NCI-H2196 treated with DMSO at 0.1 percent for 48 hours (cell line): ENCODE measurements around the gene FGD5.

Experiments used
- DNase-seq: peaks from one replicate; lab custom pipeline; 2025; ENCODE audit not compliant: unreplicated experiment; lab: John Stamatoyannopoulos, UW

Gene FGD5

GRCh38 chr3:14826069-14826468 is 7.3 kb downstream of the FGD5 start:
- DNase-seq: no peak

DNA sequence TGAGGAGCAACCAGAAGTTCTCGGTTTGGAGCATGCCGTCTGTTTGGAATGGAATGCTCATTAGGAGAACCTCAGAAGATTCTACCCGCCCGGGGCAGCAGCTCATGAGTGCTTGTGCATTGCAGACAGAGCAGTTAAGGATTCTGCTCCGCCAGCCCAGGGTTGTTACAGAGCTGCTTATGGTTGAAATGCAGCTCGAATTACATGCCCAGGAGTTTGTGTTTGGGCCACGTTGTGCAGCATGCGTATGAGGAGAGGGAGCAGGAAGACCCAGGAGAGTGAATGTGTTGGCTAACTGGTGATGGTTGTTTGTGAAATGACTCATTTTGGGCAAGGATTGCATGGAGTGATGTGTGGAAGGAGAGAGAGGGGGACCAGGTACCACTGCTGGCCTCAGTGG is 9.0 kb downstream of the FGD5 start:
- DNase-seq: no peak

DNA sequence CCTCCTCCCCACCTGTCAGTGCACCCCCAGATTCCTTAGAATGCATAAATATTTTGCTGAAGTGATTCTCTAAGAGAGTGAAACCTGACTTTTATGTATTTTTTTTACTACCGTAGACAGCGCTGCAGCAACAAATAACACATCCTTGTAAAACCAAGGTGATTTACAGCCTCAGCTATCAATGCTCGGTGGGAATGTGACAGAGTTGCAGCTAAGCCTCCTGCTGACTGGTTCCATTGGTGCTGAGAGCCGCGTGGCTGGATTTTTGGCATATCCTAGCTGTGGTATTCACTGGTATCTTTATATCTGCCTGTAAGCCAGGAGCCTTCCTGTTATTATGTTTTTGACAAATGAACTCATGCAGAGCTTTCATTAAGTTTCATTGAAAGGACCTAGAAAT is 11.0 kb downstream of the FGD5 start:
- DNase-seq: no peak

DNA sequence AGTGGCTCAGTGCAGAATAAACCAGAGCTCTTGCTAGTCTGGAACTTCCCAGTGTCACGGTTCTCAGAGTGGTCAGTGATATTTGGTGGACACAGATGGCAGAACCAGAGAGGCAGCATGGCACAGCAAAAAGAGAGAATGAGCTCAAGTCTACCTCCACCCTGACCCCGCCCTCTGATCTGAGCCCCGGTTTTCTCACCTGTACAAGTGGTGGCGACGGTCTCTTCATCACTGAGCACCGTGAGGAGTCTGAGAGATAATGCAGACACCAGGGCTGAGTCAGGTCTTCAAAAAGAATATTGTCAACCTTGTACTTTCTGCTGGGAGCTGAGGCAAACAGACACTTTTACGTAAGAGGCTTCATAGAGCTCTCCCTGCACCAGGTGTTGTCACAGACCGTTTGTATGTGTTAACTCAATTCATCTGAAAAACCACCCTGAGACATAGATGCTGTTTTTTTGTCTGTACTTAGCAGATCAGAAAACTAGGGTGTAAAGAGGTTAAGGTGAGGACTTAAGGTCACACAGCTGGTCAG is 13.2 kb downstream of the FGD5 start:
- no peak for DNase-seq

DNA sequence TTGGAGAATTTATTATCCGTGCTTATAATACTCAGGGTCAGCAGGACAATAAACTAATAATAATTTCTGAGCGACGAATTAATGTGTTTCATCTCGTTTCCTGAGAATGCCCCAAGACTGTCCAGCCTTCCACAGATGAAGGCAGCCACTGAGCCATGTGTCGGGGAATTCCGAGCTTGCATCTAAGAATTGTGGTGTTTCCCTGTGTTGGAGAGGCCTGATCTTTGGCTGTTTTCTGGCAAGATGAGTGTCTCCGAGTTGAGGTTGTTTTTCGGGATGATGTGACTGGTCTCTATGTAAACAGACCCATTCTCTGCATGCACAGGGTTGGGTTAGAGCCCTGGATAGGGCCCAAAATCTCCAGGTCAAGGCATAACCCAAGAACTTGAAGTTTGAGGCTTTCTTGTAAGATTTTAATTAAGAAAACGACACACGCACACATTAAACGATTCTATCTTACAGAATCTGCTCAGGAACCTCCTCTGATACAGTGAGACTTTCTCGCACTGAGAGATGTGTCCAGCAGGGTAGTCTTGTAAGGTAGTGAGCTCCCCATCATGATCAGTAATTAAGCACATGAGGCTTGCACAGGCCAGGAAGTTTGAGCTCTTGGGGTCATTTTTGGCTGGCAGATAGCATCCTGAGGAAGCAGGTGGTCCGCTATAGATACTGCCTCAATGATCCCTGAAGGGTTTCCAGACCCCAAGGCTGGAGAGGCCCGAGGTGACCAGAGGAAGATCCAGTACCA is 14.4 kb downstream of the FGD5 start:
- no peak for DNase-seq

- DNase-seq: no peak
These were observed 15.4 kb downstream of the FGD5 start for GRCh38 chr3:14834121-14834520.

DNA sequence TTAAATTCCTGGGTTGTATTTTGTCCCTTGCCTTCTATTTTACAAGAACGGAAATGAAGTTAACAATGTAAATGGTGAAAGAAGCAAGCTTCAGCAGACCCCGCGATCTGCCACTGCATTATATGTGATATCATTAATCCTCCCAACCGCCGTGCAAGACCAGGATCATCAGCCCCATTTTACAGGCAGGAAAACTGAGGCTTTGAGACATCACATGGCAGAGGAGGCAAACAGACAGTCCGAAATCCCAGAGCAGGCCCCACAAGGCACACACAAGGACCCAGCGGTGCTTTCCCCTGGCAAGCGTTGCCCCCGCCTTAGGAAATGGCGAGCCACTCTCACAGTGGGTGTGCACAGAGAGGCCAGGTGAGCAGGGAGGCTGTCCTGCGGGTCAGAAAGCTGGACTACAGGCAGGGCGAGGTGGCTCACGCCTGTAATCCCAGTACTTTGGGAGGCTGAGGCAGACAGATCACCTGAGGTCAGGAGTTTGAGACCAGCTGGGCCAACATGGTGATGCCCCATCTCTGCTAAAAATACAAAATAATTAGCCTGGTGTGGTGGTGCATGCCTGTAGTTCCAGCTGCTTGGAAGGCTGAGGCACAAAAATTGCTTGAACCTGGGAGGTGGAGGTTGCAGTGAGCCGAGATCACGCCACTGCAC is 16.2 kb downstream of the FGD5 start:
- DNase-seq: no peak

- DNase-seq: no peak
These were observed 17.3 kb downstream of the FGD5 start for GRCh38 chr3:14836049-14836468.

DNA sequence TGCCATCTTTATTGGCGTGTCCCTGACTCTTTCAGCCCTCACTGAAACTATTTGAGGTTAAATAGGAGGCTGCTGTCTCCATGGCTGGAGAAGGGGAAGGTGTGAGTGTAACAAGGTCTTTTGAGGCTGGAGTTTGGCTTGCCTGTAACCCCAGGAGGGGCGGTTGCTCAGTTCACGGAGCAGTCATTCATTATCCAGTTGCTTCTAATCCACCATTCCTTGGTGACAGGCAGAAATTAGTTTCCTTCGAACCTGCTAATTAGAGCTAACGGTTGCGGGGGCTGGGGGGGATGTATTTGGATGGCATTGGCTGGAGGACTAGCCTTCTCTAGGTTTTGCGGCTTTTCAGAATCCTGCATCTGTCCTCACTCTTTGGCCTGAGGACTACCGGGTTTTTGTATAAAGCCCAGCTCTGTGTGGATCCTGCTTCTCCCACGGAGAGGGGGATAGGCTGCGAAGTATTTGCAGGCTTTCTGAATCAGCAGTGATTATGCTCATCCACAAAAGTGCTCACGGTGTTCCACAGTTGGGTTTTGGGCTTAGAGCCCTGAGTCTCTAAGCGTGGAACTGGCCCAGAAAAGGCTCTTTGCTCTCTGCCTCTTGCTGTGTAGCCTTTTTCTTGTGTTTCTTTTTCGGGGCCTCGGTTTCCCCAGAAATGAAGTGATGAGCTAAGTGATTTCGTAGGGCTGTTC is 18.6 kb downstream of the FGD5 start:
- DNase-seq: no peak

- DNase-seq: no peak
These were observed 19.1 kb downstream of the FGD5 start for GRCh38 chr3:14837878-14838258.

DNA sequence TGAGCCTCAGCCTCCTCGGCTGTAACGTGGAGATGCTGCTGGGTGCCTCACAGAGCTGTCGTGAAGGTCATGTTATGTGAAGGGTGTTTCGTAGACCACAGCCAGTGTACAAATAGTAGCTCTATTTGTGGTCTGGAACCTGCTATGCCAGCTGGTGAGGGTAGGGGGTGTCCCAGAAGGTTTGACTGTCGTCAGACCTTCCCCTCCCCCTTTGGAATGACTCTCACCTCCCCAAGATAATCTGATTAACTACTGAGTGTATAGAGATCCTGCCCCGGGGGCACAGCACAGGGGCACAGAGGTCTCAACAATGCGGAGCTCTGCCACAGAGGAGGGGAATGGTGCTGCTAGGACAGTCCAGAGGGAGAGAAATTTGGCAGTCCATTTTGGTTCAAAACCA is 20.5 kb downstream of the FGD5 start:
- no peak for DNase-seq

- no peak for DNase-seq
These were observed 23.1 kb downstream of the FGD5 start for GRCh38 chr3:14841836-14842235.

DNA sequence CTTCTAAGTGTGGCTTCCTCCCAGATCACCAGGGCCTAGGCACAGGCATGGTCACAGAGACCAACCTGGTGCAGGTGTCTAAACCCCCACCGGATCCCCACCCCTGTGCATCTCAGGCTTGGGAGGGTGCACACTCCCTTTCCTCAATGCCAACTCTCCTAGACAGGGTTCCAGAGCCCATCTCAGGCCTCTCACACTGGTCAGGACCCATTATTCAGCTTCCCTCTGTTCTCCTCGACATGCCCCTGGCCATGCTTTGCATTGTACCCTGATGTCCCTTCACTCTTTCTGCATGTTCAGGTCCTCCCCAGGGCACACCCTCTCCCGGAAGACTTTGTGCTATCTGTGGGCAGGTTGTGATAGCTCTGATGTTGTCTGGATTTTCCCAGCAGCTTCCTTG is 23.5 kb downstream of the FGD5 start:
- DNase-seq: no peak

- no peak for DNase-seq
These were observed 24.6 kb downstream of the FGD5 start for GRCh38 chr3:14843321-14843720.

DNA sequence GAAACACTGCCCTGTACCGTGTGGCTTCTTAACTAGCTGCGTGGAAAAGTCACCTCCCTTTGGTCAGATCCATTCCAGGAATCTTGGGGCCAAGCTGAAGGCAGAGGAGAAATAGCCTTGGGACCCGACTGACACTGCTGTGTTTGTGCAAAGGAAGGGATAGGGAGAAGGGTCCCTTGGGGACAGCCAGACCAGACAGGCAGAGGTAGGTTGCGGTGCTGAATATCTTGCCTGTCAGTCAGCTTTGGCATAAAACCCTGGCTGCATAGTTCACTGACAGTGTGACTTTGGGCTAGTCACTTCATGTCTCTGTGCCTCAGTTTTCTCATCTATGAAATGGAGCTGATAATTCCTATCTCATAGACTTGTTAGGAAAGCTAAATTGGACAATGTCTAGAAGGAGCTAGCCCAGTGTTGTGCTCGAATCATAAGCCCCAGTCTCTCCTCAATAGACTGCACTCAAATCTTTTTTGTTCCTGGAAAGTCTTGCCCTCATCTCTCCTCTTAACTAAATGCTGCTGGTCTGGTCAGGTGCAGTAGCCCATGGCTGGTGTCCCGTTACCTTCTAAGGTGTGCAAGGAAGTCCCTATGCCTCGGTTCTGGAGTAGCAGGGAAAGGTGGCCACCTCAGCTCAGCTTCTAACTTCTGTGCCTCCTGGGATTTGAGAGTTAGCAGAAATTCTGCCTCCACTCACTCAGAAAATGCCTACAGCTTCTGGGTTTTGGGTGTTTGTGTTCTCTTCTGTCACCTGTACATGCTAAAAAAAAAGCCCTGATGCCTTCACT is 25.8 kb downstream of the FGD5 start:
- DNase-seq: no peak

DNA sequence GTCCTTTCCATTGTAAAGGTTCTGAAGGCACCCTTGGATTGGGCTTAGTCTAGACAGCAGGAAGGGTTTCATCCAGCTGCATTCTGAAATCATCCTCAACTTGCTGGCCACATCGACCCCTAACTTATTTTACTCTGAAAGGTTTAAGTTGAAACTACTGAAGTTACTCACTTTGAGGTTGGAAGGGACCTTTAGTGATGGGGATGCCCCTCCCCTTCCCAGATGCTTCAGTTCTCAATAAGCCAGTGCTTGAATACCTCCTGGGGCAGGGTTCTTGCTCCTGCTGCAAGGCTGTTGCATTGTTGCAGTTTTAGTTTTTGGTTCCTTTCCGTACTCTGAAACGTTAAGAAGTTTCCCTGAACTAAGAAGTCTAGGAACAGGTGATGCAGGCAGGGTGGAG is 26.4 kb downstream of the FGD5 start:
- DNase-seq: no peak

DNA sequence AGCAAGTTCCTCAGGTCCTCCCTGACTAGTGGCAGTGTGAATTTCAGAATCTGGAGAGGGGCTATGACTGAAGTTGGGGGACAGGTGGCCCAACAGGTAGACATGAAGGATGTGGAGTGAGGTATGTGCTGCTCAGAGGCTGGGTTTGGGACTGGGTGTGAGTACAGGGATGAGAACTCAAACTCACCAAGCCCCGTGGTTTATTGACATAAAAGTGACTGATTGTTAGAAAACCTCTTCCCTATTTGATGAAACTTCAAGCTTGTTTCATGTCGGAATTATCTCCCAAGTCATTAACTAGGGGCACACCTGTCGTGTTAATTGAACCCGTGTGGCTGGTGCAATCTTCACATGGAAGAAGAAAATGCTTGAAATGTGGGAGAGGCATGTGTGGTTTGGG is 27.1 kb downstream of the FGD5 start:
- DNase-seq: no peak

GRCh38 chr3:14846226-14846880 is 27.6 kb downstream of the FGD5 start:
- no peak for DNase-seq

GRCh38 chr3:14847613-14848541 is 29.1 kb downstream of the FGD5 start:
- no peak for DNase-seq

DNA sequence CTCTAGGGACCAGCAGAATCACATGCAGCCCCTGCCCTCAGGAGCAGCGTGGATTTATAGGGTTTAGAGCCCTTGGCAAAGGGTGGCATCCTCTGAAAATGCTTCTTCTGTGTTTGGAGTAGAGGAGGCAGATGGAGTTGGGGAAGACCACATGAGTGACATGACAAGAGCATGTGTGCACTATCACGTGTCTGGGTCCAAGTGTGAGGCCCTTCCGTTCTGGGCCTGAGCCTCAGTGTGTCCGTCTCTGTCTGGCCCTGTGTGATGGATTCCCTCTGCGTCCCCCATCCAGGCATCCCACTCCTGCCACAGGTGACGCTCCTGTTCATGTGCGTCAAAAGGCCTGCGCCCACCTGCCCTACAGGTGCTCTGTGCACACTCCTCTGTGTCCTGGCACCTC is 30.1 kb downstream of the FGD5 start:
- no peak for DNase-seq
